Sigmoid colon (tissue), 7 donors: ENCODE measurements around the gene AP4M1. TPM values are rescaled to one million over a fixed set of nuclear protein-coding genes. Genes with fewer than 3 reads are reported as not detected.

Experiments used
- DNase-seq: peaks from one replicate; pipeline ENCODE4 v3.0.0-alpha.2; 2019
- H3K27ac ChIP-seq, 4 donors: fragments of 200-600 bp; sonication (generic); one replicate each; pipeline ENCODE4 v1.5.1; 2016 to 2019; ENCODE audit warnings: mild to moderate bottlenecking in 1 of 4
- H3K27me3 ChIP-seq, 3 donors: fragments of 200-600 bp; sonication (generic); one replicate each; pipeline ENCODE4 v1.5.1; 2019; ENCODE audit warnings: mild to moderate bottlenecking in 1 of 3
- H3K36me3 ChIP-seq, 4 donors: fragments of 200-600 bp; sonication (generic); one replicate each; pipeline ENCODE4 v1.5.1; 2016 to 2019
- H3K4me1 ChIP-seq, 4 donors: fragments of 200-600 bp; sonication (generic); one replicate each; pipeline ENCODE4 v1.5.1; 2017 to 2019
- H3K4me3 ChIP-seq, 4 donors: fragments of 200-600 bp; sonication (generic); one replicate each; pipeline ENCODE4 v1.5.1; 2017 to 2019; ENCODE audit warnings: mild to moderate bottlenecking in 2 of 4, moderate library complexity in 1 of 4
- H3K9me3 ChIP-seq, 4 donors: fragments of 200-600 bp in 3 of 4; sonication (generic) in 3 of 4; one replicate each; pipeline versions ENCODE4 v1.5.1 to v1.6.1; 2013 to 2019
- EP300 ChIP-seq, 4 donors: sonication (generic); formaldehyde crosslinking; IDR thresholded peaks; one replicate each; pipeline ENCODE4 v1.6.1; 2017; ENCODE audit warnings: antibody characterized with exemption in 4 of 4
- POLR2A ChIP-seq, 2 donors: fragments of 450-650 bp; IDR thresholded peaks; one replicate each; pipeline ENCODE4 v1.6.1; 2016; ENCODE audit warnings: antibody characterized with exemption in 2 of 2, mild to moderate bottlenecking in 2 of 2, moderate library complexity in 2 of 2
- POLR2AphosphoS5 ChIP-seq, 4 donors: sonication (generic); formaldehyde crosslinking; IDR thresholded peaks; one replicate each; pipeline ENCODE4 v1.6.1; 2017; ENCODE audit warnings: antibody characterized with exemption in 4 of 4
- WGBS, 2 donors: extraction: QIAGEN DNeasy Blood & Tissue Kit; methylation state at CpG; one replicate each; pipeline ENCODE4 v1.1.7; 2013; 5-methylcytosine and 5-hydroxymethylcytosine counted together
- intact Hi-C: fragments of 100-400 bp; cut with DNase I; formaldehyde crosslinking; loops from one replicate; pipeline ENCODE4 v1.15.1; 2023
- polyA plus RNA-seq, 3 donors: library from polyadenylated mRNA; stranded (reverse); fragments of 200-250 nt; gene quantifications; one replicate each; pipeline ENCODE4 v1.2.3, GENCODE V29; 2013
- total RNA-seq, 4 donors: library from RNA; depleted of rRNA; stranded (reverse); fragments of >200 nt; gene quantifications; one replicate each; pipeline ENCODE4 v1.1.0, GENCODE V29; 2016
- TF ChIP-seq, protein P1 (sequence below), 4 experiments: fragments of 450-650 bp in 3 of 4; fragments of 200-600 bp in 1 of 4; IDR thresholded peaks; one replicate each; pipeline ENCODE4 v1.5.1; 2016 to 2019; ENCODE audit warnings: antibody characterized with exemption in 4 of 4, mild to moderate bottlenecking in 3 of 4, moderate library complexity in 2 of 4
- donor health status: healthy with polysubstance abuse.
- donor health status: Bipolar disorder and iron deficiency.
- donor health status: healthy.

The AP4M1 gene
- total and polyA plus RNA-seq, 7 donors: 14.6 to 26.6 (median 18.1) TPM

DNA sequence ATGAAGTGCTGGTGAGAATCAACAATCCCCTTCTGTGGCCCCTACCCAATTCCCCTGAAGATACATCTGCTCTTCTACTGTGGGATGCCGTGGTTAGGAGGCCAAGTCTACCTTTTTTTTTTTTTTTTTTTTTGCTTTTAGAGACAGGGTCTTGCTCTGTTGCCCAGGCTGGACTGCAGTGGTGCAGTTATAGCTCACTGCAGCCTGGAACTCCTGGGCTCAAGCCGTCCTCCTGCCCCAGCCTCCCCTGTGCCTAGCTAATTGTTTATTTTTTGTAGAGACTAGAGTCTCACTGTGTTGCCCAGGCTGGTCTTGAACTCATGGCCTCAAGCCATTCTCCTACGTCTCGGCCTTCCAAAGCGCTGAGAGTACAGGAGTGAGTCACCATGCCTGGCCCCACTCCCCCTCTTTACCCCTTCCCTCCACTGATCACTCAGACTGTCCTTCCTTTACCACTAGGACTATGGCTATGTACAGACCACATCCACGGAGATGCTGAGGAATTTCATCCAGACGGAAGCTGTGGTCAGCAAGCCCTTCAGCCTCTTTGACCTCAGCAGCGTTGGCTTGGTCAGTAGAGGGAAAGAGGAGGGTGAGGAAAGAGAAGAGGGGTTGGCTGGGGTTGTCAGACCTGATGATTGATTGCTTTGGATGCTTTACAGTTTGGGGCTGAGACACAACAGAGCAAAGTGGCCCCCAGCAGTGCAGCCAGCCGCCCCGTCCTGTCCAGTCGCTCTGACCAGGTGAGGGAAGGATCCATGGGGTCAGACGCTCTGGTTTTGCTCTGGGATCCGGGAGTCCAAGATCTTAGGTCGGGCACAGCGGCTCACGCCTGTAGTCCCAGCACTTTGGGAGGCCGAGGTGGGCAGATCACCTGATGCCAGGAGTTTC is 1.8 kb downstream of the AP4M1 start:
- 91 to 93% methylated on average over 17 of the region's 17 CpGs for WGBS, 2 donors
- peaks cover 15 to 71% (median 40%) of the 10 kb centered on the region in 4 donors for H3K36me3 ChIP-seq
- no peaks in the 10 kb centered on the region for H3K27me3 ChIP-seq
- DNase-seq: no peak
- peak overlapping the region in 3 of 4 donors; percentile 96 to 99 (median 98) for H3K27ac ChIP-seq
- no peaks in the 10 kb centered on the region for H3K9me3 ChIP-seq
- peaks cover 0 to 39% (median 25%) of the 10 kb centered on the region in 4 donors for H3K4me1 ChIP-seq
- TF ChIP-seq POLR2A (IDR thresholded peaks at IDR 0.05) (no peak), EP300 (IDR thresholded peaks at IDR 0.05) (no peak), POLR2AphosphoS5 (IDR thresholded peaks at IDR 0.05) (no peak)
- TF ChIP-seq, protein P1, sequence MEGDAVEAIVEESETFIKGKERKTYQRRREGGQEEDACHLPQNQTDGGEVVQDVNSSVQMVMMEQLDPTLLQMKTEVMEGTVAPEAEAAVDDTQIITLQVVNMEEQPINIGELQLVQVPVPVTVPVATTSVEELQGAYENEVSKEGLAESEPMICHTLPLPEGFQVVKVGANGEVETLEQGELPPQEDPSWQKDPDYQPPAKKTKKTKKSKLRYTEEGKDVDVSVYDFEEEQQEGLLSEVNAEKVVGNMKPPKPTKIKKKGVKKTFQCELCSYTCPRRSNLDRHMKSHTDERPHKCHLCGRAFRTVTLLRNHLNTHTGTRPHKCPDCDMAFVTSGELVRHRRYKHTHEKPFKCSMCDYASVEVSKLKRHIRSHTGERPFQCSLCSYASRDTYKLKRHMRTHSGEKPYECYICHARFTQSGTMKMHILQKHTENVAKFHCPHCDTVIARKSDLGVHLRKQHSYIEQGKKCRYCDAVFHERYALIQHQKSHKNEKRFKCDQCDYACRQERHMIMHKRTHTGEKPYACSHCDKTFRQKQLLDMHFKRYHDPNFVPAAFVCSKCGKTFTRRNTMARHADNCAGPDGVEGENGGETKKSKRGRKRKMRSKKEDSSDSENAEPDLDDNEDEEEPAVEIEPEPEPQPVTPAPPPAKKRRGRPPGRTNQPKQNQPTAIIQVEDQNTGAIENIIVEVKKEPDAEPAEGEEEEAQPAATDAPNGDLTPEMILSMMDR (IDR thresholded peaks at IDR 0.05): no peak
- intact Hi-C loops: no loop called here
- H3K4me3 ChIP-seq: no peak overlapping the region

DNA sequence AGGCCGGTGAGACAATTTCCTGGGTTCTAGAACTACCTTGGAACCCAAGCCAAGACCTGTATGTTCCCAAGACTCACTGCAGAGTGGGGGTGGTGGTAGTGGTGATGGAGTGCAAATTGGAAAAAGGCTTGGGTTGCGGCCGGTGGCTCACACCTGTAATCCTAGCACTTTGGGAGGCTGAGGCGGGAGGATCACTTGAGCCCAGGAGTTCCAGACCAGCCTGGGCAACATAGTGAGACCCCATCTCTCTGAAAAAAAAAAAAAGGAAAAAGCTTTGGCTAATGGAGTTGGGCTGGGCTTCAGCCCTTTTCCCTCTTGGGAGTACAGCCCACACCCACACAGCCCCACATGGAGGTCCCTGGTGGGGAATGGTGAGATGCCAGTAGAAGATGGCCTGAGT is 4.1 kb downstream of the AP4M1 start:
- DNase-seq: no peak
- H3K36me3 ChIP-seq: peaks cover 14 to 76% (median 38%) of the 10 kb centered on the region in 4 donors
- H3K9me3 ChIP-seq: no peaks in the 10 kb centered on the region
- TF ChIP-seq POLR2AphosphoS5 (IDR thresholded peaks at IDR 0.05): no peak
- TF ChIP-seq EP300 (IDR thresholded peaks at IDR 0.05): no peak
- TF ChIP-seq POLR2A (IDR thresholded peaks at IDR 0.05): no peak
- TF ChIP-seq, protein P1 (IDR thresholded peaks at IDR 0.05): no peak
- no peak overlapping the region for H3K4me3 ChIP-seq
- peaks cover 0 to 18% (median 11%) of the 10 kb centered on the region in 4 donors for H3K4me1 ChIP-seq
- intact Hi-C loops: no loop called here
- 94 to 96% methylated on average over 4 of the region's 4 CpGs for WGBS, 2 donors
- no peaks in the 10 kb centered on the region for H3K27me3 ChIP-seq
- H3K27ac ChIP-seq: no peak overlapping the region

DNA sequence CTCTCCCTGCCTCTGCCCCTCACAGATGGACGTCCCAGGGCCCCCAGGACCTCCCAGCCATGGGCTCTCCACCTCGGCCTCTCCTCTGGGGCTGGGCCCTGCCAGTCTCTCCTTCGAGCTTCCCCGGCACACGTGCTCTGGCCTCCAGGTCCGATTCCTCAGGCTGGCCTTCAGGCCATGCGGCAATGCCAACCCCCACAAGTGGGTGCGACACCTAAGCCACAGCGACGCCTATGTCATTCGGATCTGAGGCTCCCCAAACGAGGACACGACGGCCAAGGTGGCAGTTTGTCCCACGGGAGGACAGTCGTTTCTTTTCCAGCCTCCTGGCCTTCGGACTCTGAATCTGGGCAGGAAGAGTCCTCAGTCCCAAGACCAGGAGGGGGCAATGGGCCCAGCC is 5.2 kb downstream of the AP4M1 start:
- Histone ChIP-seq H3K36me3 (peaks cover 22 to 87% (median 48%) of the 10 kb centered on the region in 4 donors), H3K27me3 (no peaks in the 10 kb centered on the region), H3K4me3 (no peak overlapping the region), H3K9me3 (no peaks in the 10 kb centered on the region), H3K4me1 (peaks cover 0 to 13% (median 8%) of the 10 kb centered on the region in 4 donors), H3K27ac (no peak overlapping the region)
- no peak for DNase-seq
- WGBS, 2 donors: 84 to 89% methylated on average over 17 of the region's 17 CpGs
- TF ChIP-seq POLR2A (IDR thresholded peaks at IDR 0.05) (no peak), EP300 (IDR thresholded peaks at IDR 0.05) (no peak), POLR2AphosphoS5 (IDR thresholded peaks at IDR 0.05) (no peak)
- TF ChIP-seq, protein P1 (IDR thresholded peaks at IDR 0.05): no peak
- intact Hi-C loops: no loop called here

DNA sequence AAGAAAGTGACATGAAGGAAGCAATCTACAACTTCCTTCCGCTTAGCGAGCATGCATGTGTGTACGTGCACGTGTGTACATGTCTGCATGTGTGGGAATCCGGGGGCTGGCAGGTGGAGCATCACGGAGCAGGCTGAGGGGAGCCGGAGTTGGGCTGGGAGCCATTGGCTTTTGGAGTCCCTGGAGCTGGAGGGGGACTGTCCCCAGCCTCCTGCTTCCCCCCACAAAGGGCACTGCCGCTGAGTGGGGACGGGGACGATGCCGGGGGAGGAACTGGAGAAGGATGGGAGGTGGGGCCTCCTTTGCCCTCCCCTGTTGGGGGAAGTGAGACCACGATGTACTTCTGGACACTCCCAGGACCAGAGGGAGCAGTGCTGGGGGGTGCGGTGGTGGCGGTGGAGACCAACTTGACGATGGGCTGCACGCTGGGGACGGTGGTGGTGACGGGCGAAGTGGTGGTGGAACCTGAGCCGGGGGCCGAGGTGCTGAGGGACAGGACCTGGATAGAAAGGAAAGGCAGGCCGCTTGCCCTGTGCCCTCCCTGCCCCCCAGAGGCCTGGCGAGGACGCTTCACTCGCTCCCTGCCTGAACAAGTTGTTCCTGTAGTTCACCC is 5.8 kb downstream of the AP4M1 start:
- no peaks in the 10 kb centered on the region for H3K9me3 ChIP-seq
- no peak for TF ChIP-seq POLR2A (IDR thresholded peaks at IDR 0.05)
- TF ChIP-seq, protein P1 (IDR thresholded peaks at IDR 0.05): no peak
- no peak for TF ChIP-seq EP300 (IDR thresholded peaks at IDR 0.05)
- TF ChIP-seq POLR2AphosphoS5 (IDR thresholded peaks at IDR 0.05): no peak
- H3K4me3 ChIP-seq: no peak overlapping the region
- intact Hi-C loops: no loop called here
- no peak for DNase-seq
- WGBS, 2 donors: 90 to 91% methylated on average over 25 of the region's 25 CpGs
- H3K27me3 ChIP-seq: no peaks in the 10 kb centered on the region
- H3K4me1 ChIP-seq: peaks cover 0 to 8% (median 6%) of the 10 kb centered on the region in 4 donors
- H3K27ac ChIP-seq: no peak overlapping the region
- H3K36me3 ChIP-seq: peaks cover 28 to 93% (median 52%) of the 10 kb centered on the region in 4 donors
